ENCODE results near the gene GALNT2. TPM values are rescaled to one million over a fixed set of nuclear protein-coding genes. Genes with fewer than 3 reads are reported as not detected.

Gene GALNT2
- total and polyA plus RNA-seq, 9 donors = 38.6 to 142 (median 83.7) TPM

- intact Hi-C loops (cut with DNase I) = no loop called here
- TF ChIP-seq CTCF (IDR thresholded peaks at IDR 0.05) = no peak
- TF ChIP-seq POLR2A (IDR thresholded peaks at IDR 0.05) = no peak
- no peak for TF ChIP-seq EP300 (IDR thresholded peaks at IDR 0.05)
- peak in 2 of 5 donors; percentile 2 to 5 for DNase-seq
- Histone ChIP-seq H3K36me3 (no peaks in the 10 kb centered on the region), H3K27me3 (no peaks in the 10 kb centered on the region), H3K9me3 (no peaks in the 10 kb centered on the region), H3K27ac (peak overlapping the region in 1 of 2 donors; percentile 79), H3K4me1 (ENCODE audit: insufficient read depth) (peaks cover 17% of the 10 kb centered on the region), H3K4me3 (no peak overlapping the region)
- 90 to 98% (median 98%) methylated on average over 2 of the region's 2 CpGs for WGBS, 3 donors
Measured at GRCh38 chr1:230170622-230171021, 103.6 kb downstream of the GALNT2 start.

- Histone ChIP-seq H3K9me3 (no peaks in the 10 kb centered on the region), H3K4me1 (ENCODE audit: insufficient read depth) (peaks cover 15% of the 10 kb centered on the region), H3K27me3 (no peaks in the 10 kb centered on the region), H3K27ac (no peak overlapping the region), H3K36me3 (no peaks in the 10 kb centered on the region), H3K4me3 (no peak overlapping the region)
- intact Hi-C loops (cut with DNase I) = no loop called here
- TF ChIP-seq POLR2A (IDR thresholded peaks at IDR 0.05) (no peak), EP300 (IDR thresholded peaks at IDR 0.05) (no peak), CTCF (IDR thresholded peaks at IDR 0.05) (no peak)
- WGBS, 3 donors = 87 to 95% (median 93%) methylated on average over 5 of the region's 5 CpGs
- no peak for DNase-seq
Measured at GRCh38 chr1:230171356-230172015, 104.4 kb downstream of the GALNT2 start.

DNA sequence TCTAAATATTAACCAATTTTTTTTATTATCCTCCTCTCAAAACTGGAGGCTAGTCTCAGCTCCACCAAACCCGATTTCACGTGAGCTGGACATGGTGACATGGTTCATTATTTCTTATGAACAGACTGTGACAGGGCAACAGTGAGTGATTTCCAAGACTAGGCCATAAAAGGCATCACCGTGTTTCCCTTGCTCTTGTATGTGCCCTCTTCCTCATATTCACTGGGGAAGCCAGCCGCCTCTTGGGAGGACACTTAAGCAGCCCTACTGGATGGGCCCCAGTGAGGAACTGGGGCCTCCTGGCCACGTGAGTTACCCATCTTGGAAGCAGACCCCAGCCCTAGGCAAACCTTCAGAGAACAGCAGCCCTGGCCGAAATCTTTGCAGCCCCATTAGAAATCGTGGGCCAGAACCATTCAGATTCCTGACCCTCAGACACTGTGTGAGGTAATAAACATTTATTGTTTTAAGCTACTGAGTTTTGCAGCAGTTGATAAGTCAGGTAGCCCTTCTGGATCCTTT is 105.0 kb downstream of the GALNT2 start:
- TF ChIP-seq POLR2A (IDR thresholded peaks at IDR 0.05) (no peak), CTCF (IDR thresholded peaks at IDR 0.05) (no peak), EP300 (IDR thresholded peaks at IDR 0.05) (no peak)
- DNase-seq = peak in 1 of 5 donors; percentile 15
- H3K4me3 ChIP-seq = no peak overlapping the region
- no peak overlapping the region for H3K27ac ChIP-seq
- no peaks in the 10 kb centered on the region for H3K9me3 ChIP-seq
- WGBS, 3 donors = 89 to 95% (median 92%) methylated on average over 7 of the region's 7 CpGs
- intact Hi-C loops (cut with DNase I) = no loop called here
- H3K4me1 ChIP-seq (ENCODE audit: insufficient read depth) = peaks cover 17% of the 10 kb centered on the region
- H3K27me3 ChIP-seq = no peaks in the 10 kb centered on the region
- no peaks in the 10 kb centered on the region for H3K36me3 ChIP-seq

GRCh38 chr1:230173187-230173975 is 106.3 kb downstream of the GALNT2 start:
- intact Hi-C loops (cut with DNase I) = no loop called here
- no peaks in the 10 kb centered on the region for H3K27me3 ChIP-seq
- TF ChIP-seq POLR2A (IDR thresholded peaks at IDR 0.05) = no peak
- TF ChIP-seq EP300 (IDR thresholded peaks at IDR 0.05) = no peak
- no peak for TF ChIP-seq CTCF (IDR thresholded peaks at IDR 0.05)
- no peak overlapping the region for H3K4me3 ChIP-seq
- WGBS, 3 donors = 96 to 98% (median 97%) methylated on average over 11 of the region's 11 CpGs
- H3K4me1 ChIP-seq (ENCODE audit: insufficient read depth) = peaks cover 14% of the 10 kb centered on the region
- no peaks in the 10 kb centered on the region for H3K9me3 ChIP-seq
- no peak overlapping the region for H3K27ac ChIP-seq
- H3K36me3 ChIP-seq = no peaks in the 10 kb centered on the region
- DNase-seq = peak in 1 of 5 donors; percentile 5

Data from ovary (tissue), 9 donors.